ENCODE data around the gene PDXK.
A peak's percentile ranks its signal among the peaks of the same experiment; 100 is the strongest.

The PDXK gene

DNA sequence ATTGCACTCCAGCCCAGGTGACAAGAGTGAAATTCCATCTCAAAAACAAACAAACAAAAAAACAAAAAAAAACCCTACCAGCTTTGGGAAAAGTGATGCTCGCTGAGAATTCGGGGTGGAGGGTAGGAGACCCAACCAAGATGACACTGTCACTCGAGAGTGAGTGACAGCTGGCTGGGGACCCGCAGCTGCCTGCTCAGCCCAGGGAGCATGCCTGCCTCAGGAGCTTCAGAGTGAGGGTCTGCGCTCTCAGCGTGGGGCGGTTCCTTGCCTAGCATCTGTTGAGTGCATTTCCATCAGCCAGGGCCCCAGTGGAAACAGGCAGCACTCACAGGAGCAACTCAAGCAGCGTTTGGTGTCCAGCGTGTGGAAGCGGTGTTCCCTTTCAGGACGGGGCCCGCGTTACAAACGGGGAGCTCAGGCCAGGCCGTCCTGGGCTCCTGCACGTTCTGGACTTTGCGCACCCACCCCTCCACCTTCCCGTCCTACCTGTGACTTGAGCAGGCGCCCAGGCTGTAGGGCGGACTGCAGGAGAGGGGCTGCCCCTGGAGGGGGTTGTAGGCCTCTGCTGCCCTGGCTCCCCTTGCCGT is 51.2 kb downstream of the PDXK start:
- no peak overlapping the region for H3K4me3 ChIP-seq (ENCODE audit: low read depth, low read length)
- no peak for TF ChIP-seq CTCF (IDR thresholded peaks at IDR 0.05; ENCODE audit: low read depth, low read length)
- in situ Hi-C loops (cut with HindIII; ENCODE audit: low sequenced_read_pairs), result no loop called here
- no peak for DNase-seq (ENCODE audit: low read depth, low spot score)

DNA sequence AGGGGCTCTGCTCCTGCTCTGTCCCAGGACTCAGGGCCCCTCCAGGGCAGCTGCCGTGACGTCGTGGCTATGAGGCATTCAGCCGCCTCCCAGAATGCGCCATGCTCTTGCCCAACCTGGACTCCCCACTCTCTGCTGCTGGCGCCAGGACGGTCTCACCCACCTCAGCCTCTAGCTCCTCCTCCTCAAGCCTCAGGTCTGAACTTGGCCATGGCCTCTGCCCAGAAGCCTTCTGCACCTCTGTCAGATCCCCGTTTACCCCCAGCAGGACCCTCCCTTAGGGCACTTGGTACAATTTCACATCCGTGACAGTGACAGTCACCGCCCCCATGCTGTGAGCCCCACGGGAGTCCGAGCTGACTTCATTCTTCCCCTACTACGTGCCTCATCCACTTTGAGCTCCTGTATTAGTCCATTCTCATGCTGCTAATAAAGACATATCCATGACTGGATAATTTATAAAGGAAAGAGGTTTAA is 52.3 kb downstream of the PDXK start:
- no peak for DNase-seq (ENCODE audit: low read depth, low spot score)
- in situ Hi-C loops (cut with HindIII; ENCODE audit: low sequenced_read_pairs), result no loop called here
- H3K4me3 ChIP-seq (ENCODE audit: low read depth, low read length), result no peak overlapping the region
- TF ChIP-seq CTCF (IDR thresholded peaks at IDR 0.05; ENCODE audit: low read depth, low read length), result no peak

- in situ Hi-C loops (cut with HindIII; ENCODE audit: low sequenced_read_pairs), result no loop called here
- TF ChIP-seq CTCF (IDR thresholded peaks at IDR 0.05; ENCODE audit: low read depth, low read length), result no peak
- DNase-seq (ENCODE audit: low read depth, low spot score), result no peak
- H3K4me3 ChIP-seq (ENCODE audit: low read depth, low read length), result no peak overlapping the region
These were observed 52.9 kb downstream of the PDXK start for GRCh38 chr21:43771698-43772424.

DNA sequence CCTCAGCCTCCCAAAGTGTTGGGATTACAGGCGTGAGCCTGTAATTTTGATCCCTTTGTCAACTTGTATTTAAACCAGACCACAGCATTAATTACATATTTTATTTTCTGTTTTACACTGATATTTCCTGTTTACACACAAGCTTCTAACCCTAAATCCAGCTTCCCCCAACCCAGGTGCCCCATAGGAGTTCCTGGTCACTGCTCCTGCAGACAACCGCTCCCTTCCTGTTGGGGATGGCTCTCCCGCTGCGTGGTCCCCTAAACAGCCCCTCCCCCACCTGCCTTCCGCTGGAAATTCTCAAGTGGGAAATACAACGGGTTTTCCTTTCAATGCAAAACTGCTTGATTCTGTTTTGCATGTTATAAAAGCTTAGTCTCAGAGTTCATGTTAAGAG is 53.5 kb downstream of the PDXK start:
- no peak for TF ChIP-seq CTCF (IDR thresholded peaks at IDR 0.05; ENCODE audit: low read depth, low read length)
- in situ Hi-C loops (cut with HindIII; ENCODE audit: low sequenced_read_pairs), result no loop called here
- H3K4me3 ChIP-seq (ENCODE audit: low read depth, low read length), result no peak overlapping the region
- DNase-seq (ENCODE audit: low read depth, low spot score), result no peak

- in situ Hi-C loops (cut with HindIII; ENCODE audit: low sequenced_read_pairs), result no loop called here
- TF ChIP-seq CTCF (IDR thresholded peaks at IDR 0.05; ENCODE audit: low read depth, low read length), result no peak
- no peak overlapping the region for H3K4me3 ChIP-seq (ENCODE audit: low read depth, low read length)
- DNase-seq (ENCODE audit: low read depth, low spot score), result no peak
These were observed 55.2 kb downstream of the PDXK start for GRCh38 chr21:43774163-43774562.

GRCh38 chr21:43775190-43775589 is 56.3 kb downstream of the PDXK start:
- no peak for TF ChIP-seq CTCF (IDR thresholded peaks at IDR 0.05; ENCODE audit: low read depth, low read length)
- peak overlapping the region; percentile 71 for H3K4me3 ChIP-seq (ENCODE audit: low read depth, low read length)
- in situ Hi-C loops (cut with HindIII; ENCODE audit: low sequenced_read_pairs), result no loop called here
- no peak for DNase-seq (ENCODE audit: low read depth, low spot score)

Data from astrocyte of the spinal cord (primary cell).